ENCODE results near the gene PLEKHA5.

DNA sequence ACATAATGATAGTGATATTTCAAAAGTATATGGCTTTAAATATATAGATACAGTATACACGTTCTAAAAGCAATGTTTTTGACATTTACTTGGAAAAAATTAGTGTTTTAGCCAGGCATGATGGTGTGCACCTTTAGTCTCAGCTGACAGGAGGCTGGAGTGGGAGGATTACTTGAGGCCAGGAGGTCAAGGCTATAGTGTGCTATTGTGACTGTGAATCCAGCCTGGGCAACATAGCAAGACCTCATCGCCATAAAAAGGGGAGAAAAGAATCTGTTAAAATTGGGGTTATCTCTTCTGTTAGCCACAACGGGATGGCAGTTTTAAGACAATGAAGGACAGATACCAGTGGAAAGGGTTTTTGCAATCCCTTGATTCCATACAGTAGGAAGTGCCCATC is 95.2 kb downstream of the PLEKHA5 start:
- TF ChIP-seq CTCF (optimal IDR thresholded peaks at IDR 0.05 in 1 of 3, IDR thresholded peaks at IDR 0.05 in 1 of 3, conservative IDR thresholded peaks at IDR 0.05 in 1 of 3; ENCODE audit: extremely low read depth in 1 of 3, insufficient read depth in 2 of 3, low read length in 3 of 3) (no peak), EZH2 (IDR thresholded peaks at IDR 0.05; ENCODE audit: low read length) (no peak)

Data from keratinocyte (primary cell).